ENCODE results near the gene ZKSCAN3.
"Not testable (repeated sequence)": the region's sequence is repeated elsewhere in the genome, so short reads cannot be mapped to it uniquely, and the experiment has no call there.

Gene ZKSCAN3

DNA sequence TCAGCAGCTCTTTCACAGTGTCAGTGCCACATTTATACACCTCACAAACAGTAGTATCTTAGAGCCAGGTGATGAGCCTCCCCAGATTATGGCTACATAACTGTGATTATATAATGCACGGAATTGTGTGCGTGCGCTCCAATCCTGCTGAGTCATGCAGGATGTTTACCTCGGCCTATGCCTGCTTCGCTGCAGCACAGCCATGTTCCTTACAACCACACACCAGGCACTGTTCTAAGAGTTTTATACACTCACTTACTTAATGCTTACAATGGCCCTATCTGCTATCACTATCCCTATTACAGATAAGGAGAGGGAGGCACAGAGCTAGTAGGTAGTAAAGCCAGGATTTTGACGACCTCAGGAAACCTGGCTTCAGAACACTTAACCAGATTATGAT lies 7.3 kb downstream of the ZKSCAN3 start:
- TF ChIP-seq, protein P1, sequence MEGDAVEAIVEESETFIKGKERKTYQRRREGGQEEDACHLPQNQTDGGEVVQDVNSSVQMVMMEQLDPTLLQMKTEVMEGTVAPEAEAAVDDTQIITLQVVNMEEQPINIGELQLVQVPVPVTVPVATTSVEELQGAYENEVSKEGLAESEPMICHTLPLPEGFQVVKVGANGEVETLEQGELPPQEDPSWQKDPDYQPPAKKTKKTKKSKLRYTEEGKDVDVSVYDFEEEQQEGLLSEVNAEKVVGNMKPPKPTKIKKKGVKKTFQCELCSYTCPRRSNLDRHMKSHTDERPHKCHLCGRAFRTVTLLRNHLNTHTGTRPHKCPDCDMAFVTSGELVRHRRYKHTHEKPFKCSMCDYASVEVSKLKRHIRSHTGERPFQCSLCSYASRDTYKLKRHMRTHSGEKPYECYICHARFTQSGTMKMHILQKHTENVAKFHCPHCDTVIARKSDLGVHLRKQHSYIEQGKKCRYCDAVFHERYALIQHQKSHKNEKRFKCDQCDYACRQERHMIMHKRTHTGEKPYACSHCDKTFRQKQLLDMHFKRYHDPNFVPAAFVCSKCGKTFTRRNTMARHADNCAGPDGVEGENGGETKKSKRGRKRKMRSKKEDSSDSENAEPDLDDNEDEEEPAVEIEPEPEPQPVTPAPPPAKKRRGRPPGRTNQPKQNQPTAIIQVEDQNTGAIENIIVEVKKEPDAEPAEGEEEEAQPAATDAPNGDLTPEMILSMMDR (IDR thresholded peaks at IDR 0.05; ENCODE audit: control insufficient read depth, insufficient read depth, low read depth, low read length, missing control alignments) = no peak
- DNase-seq (ENCODE audit: low read depth) = no peak
- no peak overlapping the region for H3K4me3 ChIP-seq (ENCODE audit: control insufficient read depth, low read depth, low read length)

- DNase-seq (ENCODE audit: low read depth); H3K4me3 ChIP-seq (ENCODE audit: control insufficient read depth, low read depth, low read length): not testable (repeated sequence)
Observed at GRCh38 chr6:28359562-28359961, 9.8 kb downstream of the ZKSCAN3 start.

DNA sequence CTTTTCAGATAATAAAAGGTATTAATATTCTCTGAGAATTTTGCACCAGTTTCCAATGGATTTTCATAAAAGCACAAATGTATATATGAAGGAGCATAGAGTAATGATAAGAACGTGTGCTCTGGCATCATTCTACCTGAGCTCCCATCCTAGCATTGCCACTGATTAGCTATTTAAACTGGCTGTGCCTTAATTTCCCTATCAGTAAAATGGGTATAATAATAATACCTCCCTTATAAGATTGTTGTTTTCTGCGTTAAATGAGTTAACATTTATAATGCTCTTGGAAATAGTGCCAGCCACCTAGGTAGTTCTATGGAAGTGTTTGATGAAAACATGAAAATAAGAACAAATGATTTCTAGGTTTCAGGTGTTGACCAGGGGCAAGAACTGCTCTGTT lies 11.2 kb downstream of the ZKSCAN3 start:
- TF ChIP-seq, protein P1 (IDR thresholded peaks at IDR 0.05; ENCODE audit: control insufficient read depth, insufficient read depth, low read depth, low read length, missing control alignments) = no peak
- H3K4me3 ChIP-seq (ENCODE audit: control insufficient read depth, low read depth, low read length) = no peak overlapping the region
- DNase-seq (ENCODE audit: low read depth) = no peak

DNA sequence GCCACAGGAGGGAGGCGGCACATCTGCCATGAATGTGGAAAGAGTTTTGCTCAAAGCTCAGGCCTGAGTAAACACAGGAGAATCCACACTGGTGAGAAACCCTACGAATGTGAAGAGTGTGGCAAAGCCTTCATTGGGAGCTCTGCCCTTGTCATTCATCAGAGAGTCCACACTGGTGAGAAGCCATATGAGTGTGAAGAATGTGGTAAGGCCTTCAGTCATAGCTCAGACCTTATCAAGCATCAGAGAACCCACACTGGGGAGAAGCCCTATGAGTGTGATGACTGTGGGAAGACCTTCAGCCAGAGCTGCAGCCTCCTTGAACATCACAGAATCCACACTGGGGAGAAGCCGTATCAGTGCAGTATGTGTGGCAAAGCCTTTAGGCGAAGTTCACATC lies 15.8 kb downstream of the ZKSCAN3 start:
- not testable (repeated sequence) for DNase-seq (ENCODE audit: low read depth); H3K4me3 ChIP-seq (ENCODE audit: control insufficient read depth, low read depth, low read length)

DNA sequence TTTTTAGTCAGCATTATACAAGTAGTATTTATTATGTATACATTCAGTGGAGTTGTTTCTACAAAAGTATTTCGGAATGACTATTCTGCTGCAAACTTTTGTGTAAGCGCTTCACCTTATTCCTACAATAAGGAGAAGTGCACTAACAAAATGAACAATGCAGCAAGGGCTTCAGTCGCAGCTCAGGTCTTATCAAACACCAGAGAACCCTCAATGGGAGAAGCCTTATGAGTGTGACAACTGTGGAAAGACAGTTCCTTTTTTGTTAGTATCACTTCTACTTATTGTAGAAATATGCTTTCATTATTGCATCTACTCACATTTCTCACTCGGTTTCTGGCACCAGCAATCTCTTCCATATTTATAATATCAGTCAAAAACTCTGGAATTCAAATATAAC lies 18.8 kb downstream of the ZKSCAN3 start:
- DNase-seq (ENCODE audit: low read depth) = no peak
- H3K4me3 ChIP-seq (ENCODE audit: control insufficient read depth, low read depth, low read length) = no peak overlapping the region
- TF ChIP-seq, protein P1 (IDR thresholded peaks at IDR 0.05; ENCODE audit: control insufficient read depth, insufficient read depth, low read depth, low read length, missing control alignments) = no peak

DNA sequence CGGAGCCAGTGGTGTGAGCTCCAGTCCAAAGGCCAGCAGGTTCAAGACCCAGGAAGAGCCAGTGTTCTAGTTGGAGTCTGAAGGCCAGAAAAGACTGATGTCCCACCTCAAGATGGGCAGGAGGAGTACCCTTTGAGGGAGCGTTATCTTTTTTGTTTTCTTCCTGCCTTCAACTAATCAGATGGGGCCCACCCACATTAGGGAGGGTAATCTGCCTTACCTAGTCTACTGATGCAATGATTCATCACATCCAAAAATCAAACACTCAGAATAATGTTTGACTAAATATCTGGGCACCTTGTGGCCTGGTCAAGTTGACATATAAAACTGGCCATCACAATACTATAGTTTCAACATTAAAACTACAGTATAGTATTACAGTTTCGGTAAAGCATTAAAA lies 19.7 kb downstream of the ZKSCAN3 start:
- TF ChIP-seq, protein P1 (IDR thresholded peaks at IDR 0.05; ENCODE audit: control insufficient read depth, insufficient read depth, low read depth, low read length, missing control alignments) = no peak
- no peak for DNase-seq (ENCODE audit: low read depth)
- H3K4me3 ChIP-seq (ENCODE audit: control insufficient read depth, low read depth, low read length) = no peak overlapping the region

DNA sequence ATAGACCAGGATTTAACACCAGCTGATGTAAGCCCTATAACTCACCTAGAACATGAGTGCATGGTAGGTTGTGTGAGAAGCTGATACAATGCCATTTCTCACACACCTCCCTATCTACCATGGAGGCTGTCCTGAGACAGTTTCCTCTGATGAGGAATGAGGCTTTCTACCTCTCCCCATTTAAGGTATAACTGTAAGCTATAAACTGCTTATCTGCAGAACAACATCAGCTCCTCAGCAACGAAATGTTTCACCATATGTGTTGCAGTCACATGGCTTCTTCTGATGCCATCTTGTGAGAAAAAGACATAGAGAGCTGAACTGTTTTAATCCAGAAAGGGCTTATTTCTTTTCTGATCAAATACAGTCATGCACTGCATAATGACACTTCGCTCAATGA lies 20.7 kb downstream of the ZKSCAN3 start:
- no peak for DNase-seq (ENCODE audit: low read depth)
- TF ChIP-seq, protein P1 (IDR thresholded peaks at IDR 0.05; ENCODE audit: control insufficient read depth, insufficient read depth, low read depth, low read length, missing control alignments) = no peak

GRCh38 chr6:28371280-28371679 lies 21.5 kb downstream of the ZKSCAN3 start:
- TF ChIP-seq, protein P1 (IDR thresholded peaks at IDR 0.05; ENCODE audit: control insufficient read depth, insufficient read depth, low read depth, low read length, missing control alignments) = no peak
- no peak overlapping the region for H3K4me3 ChIP-seq (ENCODE audit: control insufficient read depth, low read depth, low read length)
- DNase-seq (ENCODE audit: low read depth) = no peak

More for the DNA sequence above, 20.7 kb downstream of the ZKSCAN3 start:
- H3K4me3 ChIP-seq (ENCODE audit: control insufficient read depth, low read depth, low read length) = no peak overlapping the region

All from AG09309 (cell line).